H9 (cell line): Measurements from ENCODE around the gene RIGI. TPM values are rescaled to one million over a fixed set of nuclear protein-coding genes. Genes with fewer than 3 reads are reported as not detected.

Source experiments
- DNase-seq: peaks from one replicate; pipeline ENCODE4 v3.0.0-alpha.2; 2017
- H2AFZ ChIP-seq: one replicate; pipeline ENCODE4 v1.6.1; 2013; ENCODE audit warnings: mild to moderate bottlenecking, low read length, control low read depth, moderate library complexity
- H2AK5ac ChIP-seq: 2 replicates; pipeline ENCODE4 v1.6.1; 2013; ENCODE audit warnings: low read length, control low read depth, mixed read lengths; ENCODE audit not compliant: insufficient read length
- H2BK120ac ChIP-seq: one replicate; pipeline ENCODE4 v1.6.1; 2013; ENCODE audit warnings: low read depth, mild to moderate bottlenecking, low read length, control low read depth, inconsistent platforms; ENCODE audit not compliant: poor library complexity, severe bottlenecking
- H2BK12ac ChIP-seq: 2 replicates; pipeline ENCODE4 v1.6.1; 2013; ENCODE audit warnings: low read length, control low read depth, mixed read lengths, low read depth; ENCODE audit not compliant: insufficient read length
- H2BK15ac ChIP-seq: 2 replicates; pipeline ENCODE4 v1.6.1; 2013; ENCODE audit warnings: low read depth, low read length, control low read depth
- H2BK20ac ChIP-seq: one replicate; pipeline ENCODE4 v1.6.1; 2013; ENCODE audit warnings: low read depth, mild to moderate bottlenecking, low read length, control low read depth, inconsistent platforms; ENCODE audit not compliant: poor library complexity, severe bottlenecking
- H2BK5ac ChIP-seq: 2 replicates; pipeline ENCODE4 v1.6.1; 2013; ENCODE audit warnings: low read length, control low read depth, mixed read lengths; ENCODE audit not compliant: insufficient read length
- H3K14ac ChIP-seq: 2 replicates; pipeline ENCODE4 v1.6.1; 2013; ENCODE audit warnings: low read length, control low read depth; ENCODE audit not compliant: insufficient read depth
- H3K18ac ChIP-seq: 2 replicates; pipeline ENCODE4 v1.6.1; 2013; ENCODE audit warnings: low read depth, mild to moderate bottlenecking, mixed read lengths, low read length, control low read depth; ENCODE audit not compliant: insufficient read length
- H3K23ac ChIP-seq: 2 replicates; pipeline ENCODE4 v1.6.1; 2013; ENCODE audit warnings: low read length, control low read depth, mixed read lengths, low read depth; ENCODE audit not compliant: insufficient read length
- H3K23me2 ChIP-seq: 2 replicates; pipeline ENCODE4 v1.6.1; 2013; ENCODE audit warnings: low read depth, mild to moderate bottlenecking, mixed read lengths, low read length, control low read depth; ENCODE audit not compliant: insufficient read length, poor library complexity, severe bottlenecking
- H3K27ac ChIP-seq: 2 replicates; pipeline ENCODE4 v1.5.1; 2013; ENCODE audit warnings: low read length, control low read depth, mixed read lengths, low read depth; ENCODE audit not compliant: insufficient read length
- H3K27me3 ChIP-seq: 2 replicates; pipeline ENCODE4 v1.6.1; 2013; ENCODE audit warnings: low read length, control low read depth, inconsistent platforms; ENCODE audit not compliant: insufficient read depth
- H3K4ac ChIP-seq: 2 replicates; pipeline ENCODE4 v1.6.1; 2013; ENCODE audit warnings: low read depth, mild to moderate bottlenecking, control low read depth, inconsistent platforms, low read length, moderate library complexity
- H3K4me1 ChIP-seq: 2 replicates; pipeline ENCODE4 v1.6.1; 2013; ENCODE audit warnings: low read length, control low read depth, inconsistent platforms; ENCODE audit not compliant: insufficient read depth
- H3K4me2 ChIP-seq: 2 replicates; pipeline ENCODE4 v1.6.1; 2013; ENCODE audit warnings: low read length, control low read depth, mixed read lengths; ENCODE audit not compliant: insufficient read length, insufficient read depth
- H3K56ac ChIP-seq: 2 replicates; pipeline ENCODE4 v1.6.1; 2013; ENCODE audit warnings: low read depth, mild to moderate bottlenecking, mixed read lengths, low read length, control low read depth; ENCODE audit not compliant: insufficient read length
- H3K79me1 ChIP-seq: 2 replicates; pipeline ENCODE4 v1.6.1; 2013; ENCODE audit warnings: low read depth, mild to moderate bottlenecking, moderate library complexity, low read length, control low read depth, inconsistent platforms; ENCODE audit not compliant: insufficient read depth, poor library complexity, severe bottlenecking
- H3K79me2 ChIP-seq: 2 replicates; pipeline ENCODE4 v1.6.1; 2013; ENCODE audit warnings: low read length, control low read depth, inconsistent platforms; ENCODE audit not compliant: insufficient read depth
- H3K9ac ChIP-seq: 2 replicates; pipeline ENCODE4 v1.6.1; 2013; ENCODE audit warnings: low read length, control low read depth, mixed read lengths; ENCODE audit not compliant: insufficient read length; ENCODE audit errors: extremely low read depth
- H3K9me3 ChIP-seq: one replicate; pipeline ENCODE4 v1.6.1; 2013; ENCODE audit warnings: low read depth, low read length, inconsistent platforms; ENCODE audit not compliant: control insufficient read depth
- H3T11ph ChIP-seq: one replicate; pipeline ENCODE4 v1.6.1; 2013; ENCODE audit warnings: mild to moderate bottlenecking, low read length, control low read depth, inconsistent platforms
- H4K20me1 ChIP-seq: one replicate; pipeline ENCODE4 v1.6.1; 2013; ENCODE audit not compliant: control insufficient read depth, insufficient read length, insufficient read depth
- H4K5ac ChIP-seq: 2 replicates; pipeline ENCODE4 v1.6.1; 2013; ENCODE audit warnings: low read depth, mild to moderate bottlenecking, mixed read lengths, low read length, control low read depth; ENCODE audit not compliant: insufficient read length
- H4K8ac ChIP-seq: replicated peaks from 2 replicates; pipeline ENCODE4 v1.6.1; 2013; ENCODE audit warnings: low read length, control low read depth, mixed read lengths, low read depth; ENCODE audit not compliant: insufficient read length
- H4K91ac ChIP-seq: 2 replicates; pipeline ENCODE4 v1.6.1; 2013; ENCODE audit warnings: low read depth, mild to moderate bottlenecking, moderate library complexity, mixed read lengths, low read length, control low read depth; ENCODE audit not compliant: insufficient read length
- H3K27ac Mint-ChIP-seq, 3 experiments: 2 replicates in 2 of 3; 3 replicates in 1 of 3; pipeline ENCODE4 v1.8.0; 2020 to 2021; ENCODE audit warnings: mixed read lengths in 3 of 3, mild to moderate bottlenecking in 1 of 3, moderate library complexity in 1 of 3
- H3K27me3 Mint-ChIP-seq: 2 replicates; pipeline ENCODE4 v1.8.0; 2021; ENCODE audit warnings: low read depth, mild to moderate bottlenecking, moderate library complexity, mixed read lengths
- H3K36me3 Mint-ChIP-seq, 3 experiments: 2 replicates in 2 of 3; 3 replicates in 1 of 3; pipeline ENCODE4 v1.8.0; 2020 to 2021; ENCODE audit warnings: low read depth in 3 of 3, mixed read lengths in 3 of 3; ENCODE audit not compliant: insufficient read depth in 1 of 3
- H3K4me1 Mint-ChIP-seq, 2 experiments: 2 replicates each; pipeline ENCODE4 v1.8.0; 2020; ENCODE audit warnings: mixed read lengths in 2 of 2
- H3K4me3 Mint-ChIP-seq, 2 experiments: 2 replicates in 1 of 2; 3 replicates in 1 of 2; pipeline ENCODE4 v1.8.0; 2020 to 2021; ENCODE audit warnings: mild to moderate bottlenecking in 2 of 2, mixed read lengths in 2 of 2, moderate library complexity in 1 of 2
- H3K9me3 Mint-ChIP-seq, 2 experiments: 2 replicates in 1 of 2; 3 replicates in 1 of 2; pipeline ENCODE4 v1.8.0; 2020; ENCODE audit warnings: mild to moderate bottlenecking in 2 of 2, mixed read lengths in 2 of 2, moderate library complexity in 1 of 2
- CTCF ChIP-seq: fragments of 200-600 bp; sonication (generic); conservative IDR thresholded peaks from 3 replicates; pipeline ENCODE4 v1.8.0; 2021; ENCODE audit warnings: antibody characterized with exemption, mild to moderate bottlenecking
- WGBS: extraction: QIAGEN DNeasy Blood & Tissue Kit; methylation state at CpG from one replicate; pipeline ENCODE4 v1.1.7; 2013; ENCODE audit warnings: missing lambda C conversion rate, low lambda C conversion rate, mixed read lengths; ENCODE audit not compliant: insufficient read length; ENCODE audit errors: extremely low coverage; 5-methylcytosine and 5-hydroxymethylcytosine counted together
- total RNA-seq: library from RNA; stranded (reverse); gene quantifications from 2 replicates; pipeline ENCODE4 v1.2.1, GENCODE V29; 2021

The RIGI gene
- total RNA-seq, 1 experiment from 2014 or later: 4.1 TPM

DNA sequence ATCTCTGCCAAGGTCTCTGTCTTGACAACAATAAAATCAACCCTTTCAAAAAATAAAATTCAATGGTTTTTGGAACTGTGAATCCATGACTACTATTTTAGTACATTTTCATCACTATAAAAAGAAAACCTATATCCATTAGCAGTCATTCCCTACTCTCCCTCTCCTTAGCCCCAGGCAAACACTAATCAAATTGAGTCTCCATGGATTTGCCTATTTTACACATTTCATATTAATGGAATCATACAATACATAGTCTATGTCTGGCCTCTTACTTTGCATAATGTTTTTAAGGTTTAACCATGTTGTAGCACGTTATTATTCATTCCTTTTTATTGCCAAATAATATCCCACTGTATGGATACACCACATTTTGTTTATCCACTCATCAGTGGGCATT, 24.1 kb downstream of the RIGI start:
- Histone ChIP-seq H4K8ac (no peak overlapping the region), H3K23me2 (no peaks in the 10 kb centered on the region), H3K9ac (no peak overlapping the region), H2BK5ac (no peak overlapping the region), H2AK5ac (no peak overlapping the region), H2AFZ (no peak overlapping the region), H3K18ac (no peak overlapping the region), H2BK15ac (no peak overlapping the region), H2BK120ac (no peak overlapping the region), H4K5ac (no peak overlapping the region), H3K27ac (no peak overlapping the region), H3T11ph (no peak overlapping the region), H4K91ac (no peak overlapping the region), H3K23ac (no peak overlapping the region), H3K56ac (no peak overlapping the region), H3K14ac (no peak overlapping the region), H3K9me3 (no peaks in the 10 kb centered on the region), H2BK12ac (no peak overlapping the region), H4K20me1 (no peaks in the 10 kb centered on the region), H3K79me2 (no peaks in the 10 kb centered on the region), H3K4me1 (no peaks in the 10 kb centered on the region), H3K27me3 (no peaks in the 10 kb centered on the region), H3K4me2 (no peak overlapping the region), H3K79me1 (no peaks in the 10 kb centered on the region), H2BK20ac (no peak overlapping the region), H3K4ac (no peak overlapping the region)
- no peak for TF ChIP-seq CTCF
- no peak overlapping the region for H3K27ac Mint-ChIP-seq
- peaks cover 11 to 13% of the 10 kb centered on the region in 2 experiments; a peak in 3 of 4 replicates for H3K4me1 Mint-ChIP-seq
- H3K9me3 Mint-ChIP-seq: peaks cover 0 to 3% of the 10 kb centered on the region in 2 experiments; a peak in 3 of 5 replicates
- H3K4me3 Mint-ChIP-seq: no peak overlapping the region
- peaks cover 9 to 18% (median 15%) of the 10 kb centered on the region in 3 experiments for H3K36me3 Mint-ChIP-seq
- no peak for DNase-seq
- no CpG with 5 or more reads among the region's 1 CpG for WGBS
- no peaks in the 10 kb centered on the region for H3K27me3 Mint-ChIP-seq
